Thyroid gland (tissue), 4 donors: ENCODE measurements around the gene CELSR2.

Source experiments
- POLR2A ChIP-seq, 2 donors: fragments of 450-650 bp; IDR thresholded peaks; one replicate each; pipeline ENCODE4 v1.6.1; 2017; ENCODE audit warnings: antibody characterized with exemption in 2 of 2, mild to moderate bottlenecking in 2 of 2, moderate library complexity in 1 of 2
- TF ChIP-seq, protein P1 (sequence below), 6 experiments: fragments of 200-600 bp in 3 of 6; fragments of 450-650 bp in 3 of 6; sonication (generic) in 3 of 6; IDR thresholded peaks; one replicate each; pipeline ENCODE4 v1.5.1; 2016 to 2019; ENCODE audit warnings: antibody characterized with exemption in 6 of 6, mild to moderate bottlenecking in 2 of 6, inconsistent platforms in 1 of 6, moderate library complexity in 1 of 6

GRCh38 chr1:109206339-109206738 is 43.0 kb upstream of the CELSR2 start:
- TF ChIP-seq POLR2A (IDR thresholded peaks at IDR 0.05), result no peak
- TF ChIP-seq, protein P1, sequence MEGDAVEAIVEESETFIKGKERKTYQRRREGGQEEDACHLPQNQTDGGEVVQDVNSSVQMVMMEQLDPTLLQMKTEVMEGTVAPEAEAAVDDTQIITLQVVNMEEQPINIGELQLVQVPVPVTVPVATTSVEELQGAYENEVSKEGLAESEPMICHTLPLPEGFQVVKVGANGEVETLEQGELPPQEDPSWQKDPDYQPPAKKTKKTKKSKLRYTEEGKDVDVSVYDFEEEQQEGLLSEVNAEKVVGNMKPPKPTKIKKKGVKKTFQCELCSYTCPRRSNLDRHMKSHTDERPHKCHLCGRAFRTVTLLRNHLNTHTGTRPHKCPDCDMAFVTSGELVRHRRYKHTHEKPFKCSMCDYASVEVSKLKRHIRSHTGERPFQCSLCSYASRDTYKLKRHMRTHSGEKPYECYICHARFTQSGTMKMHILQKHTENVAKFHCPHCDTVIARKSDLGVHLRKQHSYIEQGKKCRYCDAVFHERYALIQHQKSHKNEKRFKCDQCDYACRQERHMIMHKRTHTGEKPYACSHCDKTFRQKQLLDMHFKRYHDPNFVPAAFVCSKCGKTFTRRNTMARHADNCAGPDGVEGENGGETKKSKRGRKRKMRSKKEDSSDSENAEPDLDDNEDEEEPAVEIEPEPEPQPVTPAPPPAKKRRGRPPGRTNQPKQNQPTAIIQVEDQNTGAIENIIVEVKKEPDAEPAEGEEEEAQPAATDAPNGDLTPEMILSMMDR (IDR thresholded peaks at IDR 0.05), result no peak
